ENCODE results near the gene STH.

The STH gene

GRCh38 chr17:46047856-46048255, 48.8 kb downstream of the STH start:
- DNase-seq (ENCODE audit: low read depth): no peak

All from fibroblast of gingiva (primary cell).